ENCODE measurements around the gene PRDM7. TPM values are rescaled to one million over a fixed set of nuclear protein-coding genes. Genes with fewer than 3 reads are reported as not detected.

The PRDM7 gene
- total and polyA plus RNA-seq, 2 of the 4 experiments (the other 2 are of a cell fraction) = not detected

DNA sequence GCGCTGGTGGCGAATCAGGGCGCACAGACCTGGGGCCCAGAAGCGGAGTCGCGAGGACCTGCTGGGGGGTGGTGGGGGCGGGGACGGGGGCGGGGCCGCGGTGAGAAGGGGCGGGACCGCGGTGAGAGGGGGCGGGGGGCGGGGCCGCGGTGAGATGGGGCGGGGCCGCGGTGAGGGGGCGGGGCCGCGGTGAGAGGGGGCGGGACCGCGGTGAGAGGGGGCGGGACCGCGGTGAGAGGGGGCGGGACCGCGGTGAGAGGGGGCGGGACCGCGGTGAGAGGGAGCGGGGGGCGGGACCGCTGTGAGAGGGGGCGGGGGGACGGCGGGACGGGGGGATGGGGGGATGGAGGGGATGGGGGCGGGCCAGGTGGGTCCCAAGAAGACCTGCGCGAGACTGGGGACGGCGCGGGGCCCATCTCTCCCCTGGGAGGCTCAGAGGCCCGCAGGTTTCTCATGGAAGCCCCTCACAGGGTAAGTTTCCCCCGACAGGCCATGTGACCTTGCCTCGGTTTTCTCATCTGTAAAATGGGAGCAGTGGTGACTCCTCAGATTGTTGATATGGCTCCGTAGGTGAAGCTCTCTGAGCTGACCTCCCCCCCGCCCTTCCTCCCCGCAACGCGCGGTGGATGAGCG lies 29.3 kb downstream of the PRDM7 start:
- Histone ChIP-seq H3K4me1 (ENCODE audit: control insufficient read depth, insufficient read depth, low read length) (peaks cover 11% of the 10 kb centered on the region), H2BK5ac (ENCODE audit: low read depth, low read length, poor library complexity, severe bottlenecking) (no peak overlapping the region), H2AK5ac (ENCODE audit: low read depth, low read length) (no peak overlapping the region), H2BK15ac (ENCODE audit: low read depth, low read length) (no peak overlapping the region), H3K79me1 (ENCODE audit: low read depth in 1 of 2, low read length in 2 of 2) (no peaks in the 10 kb centered on the region), H2AFZ (replicated peaks; ENCODE audit: low read length, poor library complexity) (peak overlapping the region; percentile 89), H3K27ac (ENCODE audit: insufficient read depth, low read length) (no peak overlapping the region), H3K14ac (replicated peaks; ENCODE audit: low read depth, low read length) (no peak overlapping the region), H3K23ac (ENCODE audit: low read depth, low read length) (no peak overlapping the region), H3K18ac (ENCODE audit: low read depth, low read length) (no peak overlapping the region), H3K4me2 (ENCODE audit: low read depth, low read length) (peak overlapping the region; percentile 4), H4K8ac (ENCODE audit: low read depth in 2 of 2, low read length in 2 of 2) (peak overlapping the region in 1 of 2 experiments; percentile 84; a peak in 1 of 4 replicates), H3K4me3 (ENCODE audit: insufficient read depth, low read depth, low read length) (peak overlapping the region; percentile 20; the same call in 1 of the 2 replicates), H2AK9ac (replicated peaks; ENCODE audit: low read depth, low read length, poor library complexity) (no peak overlapping the region), H2BK20ac (ENCODE audit: low read depth, low read length) (no peak overlapping the region), H3K9me1 (ENCODE audit: insufficient read depth, low read length) (no peaks in the 10 kb centered on the region), H2BK120ac (ENCODE audit: low read depth, low read length) (0 out of 2 replicates have a peak overlapping the region, but pooled peaks have one; percentile 12), H4K5ac (ENCODE audit: low read depth, low read length) (peak overlapping the region; percentile 6; the same call in 1 of the 2 replicates), H3K9me3 (ENCODE audit: control insufficient read depth, insufficient read depth, low read length) (no peaks in the 10 kb centered on the region), H3K36me3 (ENCODE audit: control insufficient read depth, insufficient read depth, low read length) (peaks cover 5% of the 10 kb centered on the region; the same call in 1 of the 2 replicates), H3K27me3 (ENCODE audit: control insufficient read depth, insufficient read depth, low read length) (no peaks in the 10 kb centered on the region), H3K4ac (ENCODE audit: low read depth, low read length) (no peak overlapping the region), H3K9ac (ENCODE audit: low read depth, low read length) (0 out of 2 replicates have a peak overlapping the region, but pooled peaks have one; percentile 8), H4K20me1 (ENCODE audit: insufficient read depth, low read length) (no peaks in the 10 kb centered on the region), H4K91ac (ENCODE audit: insufficient read depth, low read depth, low read length) (no peak overlapping the region), H3K56ac (ENCODE audit: extremely low read depth, insufficient read depth, low read length) (no peak overlapping the region)
- WGBS, 2 experiments (ENCODE audit: extremely low coverage in 2 of 2, insufficient read length in 1 of 2) = 80% methylated on average over 1 of the region's 59 CpGs; no CpG with 5 or more reads in 1 of the 2 experiments
- ChIA-PET POLR2A (ENCODE audit: unreplicated experiment) (no interaction called here), CTCF (no interaction called here)
- TF ChIP-seq, protein P1, sequence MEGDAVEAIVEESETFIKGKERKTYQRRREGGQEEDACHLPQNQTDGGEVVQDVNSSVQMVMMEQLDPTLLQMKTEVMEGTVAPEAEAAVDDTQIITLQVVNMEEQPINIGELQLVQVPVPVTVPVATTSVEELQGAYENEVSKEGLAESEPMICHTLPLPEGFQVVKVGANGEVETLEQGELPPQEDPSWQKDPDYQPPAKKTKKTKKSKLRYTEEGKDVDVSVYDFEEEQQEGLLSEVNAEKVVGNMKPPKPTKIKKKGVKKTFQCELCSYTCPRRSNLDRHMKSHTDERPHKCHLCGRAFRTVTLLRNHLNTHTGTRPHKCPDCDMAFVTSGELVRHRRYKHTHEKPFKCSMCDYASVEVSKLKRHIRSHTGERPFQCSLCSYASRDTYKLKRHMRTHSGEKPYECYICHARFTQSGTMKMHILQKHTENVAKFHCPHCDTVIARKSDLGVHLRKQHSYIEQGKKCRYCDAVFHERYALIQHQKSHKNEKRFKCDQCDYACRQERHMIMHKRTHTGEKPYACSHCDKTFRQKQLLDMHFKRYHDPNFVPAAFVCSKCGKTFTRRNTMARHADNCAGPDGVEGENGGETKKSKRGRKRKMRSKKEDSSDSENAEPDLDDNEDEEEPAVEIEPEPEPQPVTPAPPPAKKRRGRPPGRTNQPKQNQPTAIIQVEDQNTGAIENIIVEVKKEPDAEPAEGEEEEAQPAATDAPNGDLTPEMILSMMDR (conservative IDR thresholded peaks at IDR 0.05; ENCODE audit: low read depth, low read length) = no peak
- TF ChIP-seq ELK1 (IDR thresholded peaks at IDR 0.05; ENCODE audit: borderline replicate concordance, low read depth, low read length) = no peak
- no peak for TF ChIP-seq FOS (IDR thresholded peaks at IDR 0.05; ENCODE audit: low read depth, low read length)
- no peak for TF ChIP-seq SMC3 (IDR thresholded peaks at IDR 0.05; ENCODE audit: low read depth, low read length)
- no peak for TF ChIP-seq RAD21 (IDR thresholded peaks at IDR 0.05; ENCODE audit: low read length)
- TF ChIP-seq USF2 (IDR thresholded peaks at IDR 0.05; ENCODE audit: low read depth, low read length) = no peak
- TF ChIP-seq RFX5 (IDR thresholded peaks at IDR 0.05; ENCODE audit: low read depth, low read length) = no peak
- TF ChIP-seq CEBPB (IDR thresholded peaks at IDR 0.05; ENCODE audit: low read depth, low read length) = no peak
- no peak for TF ChIP-seq CHD1 (IDR thresholded peaks at IDR 0.05; ENCODE audit: low read depth, low read length)
- TF ChIP-seq MXI1 (IDR thresholded peaks at IDR 0.05; ENCODE audit: borderline replicate concordance, low read depth, low read length) = no peak
- BruUV-seq (replicated peaks) = no TSS peak
- in situ Hi-C loops (cut with MboI; ENCODE audit: low sequenced_read_pairs) (no loop called here), dilution Hi-C loops (cut with HindIII; ENCODE audit: low sequenced_read_pairs, unreplicated experiment) (no loop called here), intact Hi-C loops (cut with micrococcal nuclease) (no loop called here)
- DNase-seq (no peak), ATAC-seq (ENCODE audit: low read depth) (peak; percentile 3)

All from IMR-90 (cell line).